GM18505 (cell line): ENCODE measurements around the gene PPCDC.

ENCODE experiments used
- ATAC-seq: cut with Tn5 transposase; IDR thresholded peaks from one replicate; pipeline ENCODE4 v1.9.1; 2021; ENCODE audit not compliant: unreplicated experiment
- POLR2A ChIP-seq: IDR thresholded peaks from 4 replicates; pipeline ENCODE4 v1.6.1; 2011; ENCODE audit warnings: borderline replicate concordance; ENCODE audit not compliant: insufficient read depth, insufficient read length; ENCODE audit errors: extremely low read depth

The PPCDC gene

DNA sequence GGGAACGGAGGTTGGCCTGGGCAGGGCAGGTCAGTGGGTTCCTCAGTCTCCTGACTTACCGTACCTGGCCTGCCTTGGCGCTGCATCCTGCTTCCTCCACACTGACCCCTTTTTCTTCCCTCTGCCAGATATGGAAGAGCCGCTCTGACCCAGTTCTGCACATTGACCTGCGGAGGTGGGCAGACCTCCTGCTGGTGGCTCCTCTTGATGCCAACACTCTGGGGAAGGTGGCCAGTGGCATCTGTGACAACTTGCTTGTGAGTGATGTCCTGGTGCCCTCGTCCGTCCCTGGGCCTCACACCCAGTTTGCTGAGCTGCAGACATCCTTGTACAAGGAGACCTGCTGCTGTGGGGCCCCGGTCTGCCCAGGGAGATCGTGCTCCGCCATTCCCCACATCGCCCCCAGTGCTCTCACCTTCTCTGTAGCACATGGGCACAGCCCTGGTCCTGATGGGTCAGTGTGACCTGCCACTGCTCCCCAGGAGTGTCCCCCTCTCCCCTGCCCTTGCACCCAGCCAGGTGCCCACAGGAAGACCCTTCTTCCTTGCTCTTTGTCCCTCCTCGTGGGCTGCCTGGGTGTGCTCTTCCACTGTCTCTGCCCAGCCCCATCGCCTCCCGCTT, 21.0 kb downstream of the PPCDC start:
- TF ChIP-seq POLR2A, result no peak
- ATAC-seq, result no peak

DNA sequence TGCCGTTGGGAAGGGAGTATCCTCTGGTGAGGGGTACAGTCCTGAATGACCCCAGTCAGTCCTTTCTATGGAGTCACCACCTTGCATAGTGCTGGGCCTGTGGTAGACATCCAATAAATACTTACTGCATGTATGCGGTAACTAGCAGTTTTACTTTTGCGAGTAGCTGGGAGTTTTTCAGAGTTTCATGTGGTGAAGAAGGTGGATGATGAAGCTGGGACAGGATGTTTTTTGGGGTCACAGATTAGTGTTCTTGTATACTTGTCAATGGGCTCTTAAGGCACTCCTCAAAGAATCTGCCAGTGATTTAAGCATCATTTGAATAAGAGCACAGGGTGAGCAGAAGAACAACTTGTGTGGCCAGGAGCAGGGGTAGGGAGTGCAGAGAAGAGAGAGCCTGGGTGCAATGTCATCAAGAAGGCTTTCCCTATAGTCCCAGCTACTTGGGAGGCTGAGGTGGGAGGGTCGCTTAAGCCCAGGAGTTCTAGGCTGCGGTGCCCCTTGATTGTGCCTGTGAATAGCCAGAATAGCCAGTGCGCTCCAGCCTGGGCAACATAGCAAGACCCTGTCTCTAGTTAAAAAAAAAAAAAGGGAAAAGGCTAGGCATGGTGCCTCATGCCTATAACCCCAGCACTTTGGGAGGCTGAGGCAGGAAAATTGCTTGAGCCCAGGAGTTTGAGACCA, 22.1 kb downstream of the PPCDC start:
- ATAC-seq, result no peak
- TF ChIP-seq POLR2A, result no peak

DNA sequence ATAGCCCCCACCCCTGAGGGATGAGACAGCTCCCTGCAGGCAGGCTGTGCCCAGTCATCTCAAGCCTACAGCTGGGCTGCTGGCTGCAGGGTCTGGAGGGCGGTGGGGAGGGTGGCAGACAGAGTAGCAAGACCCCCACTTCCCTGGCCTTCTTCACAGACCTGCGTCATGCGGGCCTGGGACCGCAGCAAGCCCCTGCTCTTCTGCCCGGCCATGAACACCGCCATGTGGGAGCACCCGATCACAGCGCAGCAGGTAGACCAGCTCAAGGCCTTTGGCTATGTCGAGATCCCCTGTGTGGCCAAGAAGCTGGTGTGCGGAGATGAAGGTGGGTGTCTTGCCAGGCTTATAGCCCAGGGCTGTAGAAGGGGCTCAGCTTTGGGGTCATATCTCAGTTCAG, 25.0 kb downstream of the PPCDC start:
- TF ChIP-seq POLR2A, result no peak
- ATAC-seq, result no peak

DNA sequence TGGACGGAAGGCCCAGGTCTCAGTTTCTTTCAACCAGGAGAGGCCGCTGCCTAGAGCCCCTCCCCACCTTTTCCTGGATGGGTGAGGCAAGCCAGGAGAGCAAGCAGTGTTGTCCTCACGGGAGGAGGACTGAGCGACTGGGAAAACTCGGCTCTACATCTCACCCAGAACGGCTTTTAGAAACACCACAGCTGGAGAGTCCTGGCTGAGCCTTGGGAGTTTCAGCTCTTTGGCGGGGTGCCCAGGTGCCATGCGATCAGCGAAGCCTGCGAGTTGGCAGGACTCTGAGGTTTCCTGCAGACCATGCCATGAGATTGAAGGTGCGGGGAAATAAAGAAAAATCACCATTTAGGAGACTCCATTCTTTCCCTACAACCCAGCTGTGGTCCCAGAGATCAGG, 26.0 kb downstream of the PPCDC start:
- no peak for ATAC-seq
- no peak for TF ChIP-seq POLR2A

DNA sequence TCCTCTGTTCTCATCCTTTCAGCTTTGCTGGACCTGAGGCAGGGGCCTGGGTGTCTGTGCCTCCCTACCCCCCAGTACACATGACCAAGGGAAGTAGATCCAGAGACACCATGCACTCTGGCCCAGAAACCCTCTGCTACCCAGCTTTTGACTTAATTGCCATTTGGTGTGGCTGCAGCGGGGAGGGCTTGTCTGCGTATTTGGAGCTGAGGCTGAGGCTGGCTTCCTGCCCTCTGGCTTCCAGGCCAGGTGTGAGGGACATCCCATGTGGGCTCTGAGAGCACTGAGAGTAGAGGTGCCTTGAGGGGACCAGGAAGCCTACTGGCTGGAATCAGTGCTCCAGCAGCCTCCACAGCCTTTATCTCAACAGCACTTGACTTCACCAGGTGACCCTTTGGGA, 26.9 kb downstream of the PPCDC start:
- no peak for ATAC-seq
- TF ChIP-seq POLR2A, result no peak

DNA sequence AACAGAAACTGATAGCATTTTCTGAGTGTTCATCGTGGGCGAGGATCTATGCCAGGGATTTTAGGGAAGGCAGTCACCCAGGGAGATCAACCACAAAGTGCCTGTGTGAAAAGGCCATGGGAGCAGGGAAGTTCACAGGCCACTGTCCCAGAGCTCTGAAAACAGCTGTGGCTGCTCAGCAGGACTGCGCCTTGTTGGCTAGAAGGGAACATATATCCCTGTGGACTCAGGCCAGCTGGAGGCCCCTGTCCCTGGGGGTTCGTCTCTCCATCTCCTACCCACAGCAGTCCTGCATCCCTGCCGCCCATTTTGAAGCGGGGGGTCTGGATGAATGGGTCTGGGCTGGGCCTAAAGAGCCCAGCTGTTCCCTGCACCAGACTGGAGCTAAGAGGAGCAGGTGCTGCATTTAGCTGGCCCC, 27.8 kb downstream of the PPCDC start:
- TF ChIP-seq POLR2A, result no peak
- ATAC-seq, result no peak

DNA sequence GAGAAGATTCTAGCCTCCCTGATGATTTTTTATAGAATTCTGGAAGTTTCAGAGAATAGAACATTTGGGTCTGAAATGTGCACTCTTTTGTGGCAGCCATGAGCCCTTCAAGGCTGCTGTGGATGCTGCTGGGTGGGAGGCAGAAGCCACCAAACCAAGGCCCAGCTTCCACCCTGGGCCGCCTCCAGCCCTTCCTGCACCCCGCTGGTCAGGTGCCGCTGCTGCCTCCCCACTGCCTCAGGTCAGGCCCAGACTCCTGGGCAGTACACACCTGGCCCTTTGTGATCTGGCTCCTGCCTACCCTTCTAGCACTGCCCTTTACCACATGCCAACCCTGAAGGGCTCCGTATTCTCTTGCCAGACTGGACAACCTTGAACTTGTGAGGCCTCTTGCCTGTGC, 28.3 kb downstream of the PPCDC start:
- TF ChIP-seq POLR2A, result no peak
- no peak for ATAC-seq

DNA sequence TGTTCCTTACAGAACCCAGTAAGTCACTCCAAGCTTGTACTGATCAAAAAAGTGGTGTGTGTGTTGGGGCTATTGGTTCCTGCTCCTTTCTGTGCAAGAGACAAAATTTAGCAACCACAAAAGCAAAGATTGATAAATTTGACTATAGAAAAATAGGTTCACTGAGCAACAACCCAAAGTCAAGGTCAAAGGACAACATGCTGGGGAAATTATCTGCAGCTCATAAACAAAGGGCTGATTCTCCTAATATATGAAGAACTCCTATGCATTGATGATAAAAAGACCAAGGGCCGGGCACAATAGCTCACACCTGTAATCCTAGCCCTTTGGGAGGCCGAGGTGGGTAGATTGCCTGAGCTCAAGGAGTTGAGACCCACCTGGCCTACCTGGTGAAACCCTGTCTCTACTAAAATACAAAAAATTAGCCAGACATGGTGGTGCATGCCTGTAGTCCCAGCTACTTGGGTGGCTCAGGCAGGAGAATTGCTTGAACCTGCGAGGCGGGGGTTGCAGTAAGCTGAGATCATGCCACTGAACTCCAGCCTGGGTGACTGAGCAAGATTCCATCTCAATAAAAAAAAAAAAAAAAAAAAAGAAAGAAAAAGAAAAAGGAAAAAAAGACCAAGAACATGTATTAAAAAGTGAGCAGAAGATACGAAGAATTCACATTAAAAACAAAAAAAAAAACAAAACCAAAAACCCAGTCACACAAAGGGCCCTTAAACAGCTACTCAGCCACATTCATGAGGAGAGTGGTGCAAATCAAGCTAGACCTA, 29.8 kb downstream of the PPCDC start:
- no peak for TF ChIP-seq POLR2A
- no peak for ATAC-seq

DNA sequence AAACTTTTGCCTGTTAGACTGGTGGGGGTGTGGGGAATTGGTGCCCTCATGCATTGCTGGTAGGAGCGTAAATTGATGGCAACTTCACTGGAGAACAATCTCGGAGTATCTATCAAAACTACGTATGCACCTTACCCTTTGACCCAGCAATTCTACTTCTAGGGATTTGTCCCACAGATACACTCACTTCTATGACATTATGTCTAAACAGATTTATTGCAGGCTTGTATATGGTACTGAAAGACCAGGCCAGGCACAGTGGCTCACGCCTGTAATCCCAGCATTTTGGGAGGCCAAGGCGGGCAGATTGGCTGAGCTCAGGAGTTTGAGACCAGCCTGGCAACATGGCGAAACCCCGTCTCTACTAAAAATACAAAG, 30.3 kb downstream of the PPCDC start:
- no peak for ATAC-seq
- no peak for TF ChIP-seq POLR2A

DNA sequence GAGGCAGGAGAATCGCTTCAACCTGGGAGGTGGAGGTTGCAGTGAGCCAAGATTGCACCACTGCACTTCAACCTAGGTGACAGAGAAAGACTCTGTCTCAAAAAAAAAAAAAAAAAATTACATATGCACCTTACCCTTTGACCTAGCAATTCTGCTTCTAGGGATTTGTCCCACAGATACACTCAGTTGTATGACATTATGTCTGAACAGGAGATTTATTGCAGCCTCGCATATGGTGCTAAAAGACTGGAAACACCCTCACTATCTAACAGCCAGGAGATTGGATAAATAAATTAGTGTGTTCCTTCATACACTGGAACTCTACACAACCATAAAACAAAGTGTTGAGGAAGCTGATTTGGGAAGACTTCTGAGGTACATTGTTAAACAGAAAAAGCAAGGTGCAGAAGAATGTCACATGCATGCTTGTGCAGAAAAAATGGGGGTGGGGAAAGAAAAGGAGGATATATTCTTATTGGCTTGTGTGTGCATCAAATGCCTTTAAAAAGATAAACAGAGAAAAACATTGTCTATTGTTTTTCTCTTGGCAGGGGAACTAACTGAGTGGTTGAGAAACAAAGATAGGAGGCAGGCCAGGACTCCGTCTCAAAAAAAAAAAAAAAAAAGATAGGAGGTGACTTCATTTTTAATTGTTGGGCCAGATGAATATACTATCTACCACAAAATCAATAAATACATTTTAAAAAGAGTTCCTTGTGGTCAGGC, 30.9 kb downstream of the PPCDC start:
- no peak for TF ChIP-seq POLR2A
- ATAC-seq, result no peak

DNA sequence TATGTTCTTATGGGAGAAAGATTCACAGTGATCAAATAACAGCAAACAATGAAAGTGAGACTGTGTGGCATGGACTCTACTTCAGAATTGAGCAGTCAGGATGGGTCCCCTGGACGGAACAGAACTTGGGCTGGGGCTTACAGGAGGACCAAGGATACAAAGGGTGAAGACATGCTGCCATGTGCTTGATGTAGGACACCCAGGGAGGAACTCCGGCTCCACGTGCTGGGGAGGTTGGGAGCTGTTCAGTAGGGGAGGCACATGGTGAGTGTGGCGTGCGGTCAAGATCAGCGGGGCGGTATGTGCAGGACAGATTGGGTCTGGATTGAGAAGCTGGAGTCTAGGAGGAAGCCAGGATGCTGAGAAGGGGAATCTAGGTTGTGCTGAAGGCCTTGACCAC, 32.6 kb downstream of the PPCDC start:
- no peak for TF ChIP-seq POLR2A
- no peak for ATAC-seq

DNA sequence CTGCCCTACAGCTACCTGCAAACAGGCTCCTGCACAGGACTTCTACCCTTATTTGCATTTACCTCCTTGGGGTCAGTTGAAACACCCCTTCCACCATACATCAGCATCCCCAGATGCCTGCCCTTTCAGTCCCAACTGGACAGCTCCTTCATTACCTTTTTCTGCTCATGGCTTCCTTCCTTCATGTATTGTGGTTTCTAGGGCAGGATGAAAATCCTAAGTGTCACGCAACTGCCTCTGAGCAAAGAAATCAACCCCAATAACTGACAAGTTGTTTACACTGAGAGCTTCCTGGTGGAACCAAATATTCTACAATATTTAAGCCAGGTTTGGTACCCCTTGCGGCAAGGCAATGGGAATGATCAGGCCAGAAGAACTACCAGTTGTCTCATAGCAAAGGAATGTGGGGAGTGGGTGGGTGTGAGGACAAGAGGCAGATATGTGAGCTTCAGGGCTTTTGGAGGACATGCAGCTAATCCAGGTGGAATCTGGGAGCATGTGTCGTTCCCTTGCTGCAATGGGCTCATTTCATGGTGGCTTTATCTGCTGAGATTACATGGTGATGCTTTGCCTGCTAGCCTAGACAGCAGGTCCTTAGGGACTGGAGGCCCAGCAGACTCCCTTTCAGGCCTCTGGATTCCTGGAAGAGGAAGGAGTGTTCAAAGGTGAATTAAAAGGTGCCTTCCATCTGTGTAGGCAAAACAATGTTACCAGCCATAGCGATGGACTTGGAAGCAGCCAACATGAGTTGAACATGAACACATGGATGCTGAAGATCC, 34.9 kb downstream of the PPCDC start:
- no peak for TF ChIP-seq POLR2A

DNA sequence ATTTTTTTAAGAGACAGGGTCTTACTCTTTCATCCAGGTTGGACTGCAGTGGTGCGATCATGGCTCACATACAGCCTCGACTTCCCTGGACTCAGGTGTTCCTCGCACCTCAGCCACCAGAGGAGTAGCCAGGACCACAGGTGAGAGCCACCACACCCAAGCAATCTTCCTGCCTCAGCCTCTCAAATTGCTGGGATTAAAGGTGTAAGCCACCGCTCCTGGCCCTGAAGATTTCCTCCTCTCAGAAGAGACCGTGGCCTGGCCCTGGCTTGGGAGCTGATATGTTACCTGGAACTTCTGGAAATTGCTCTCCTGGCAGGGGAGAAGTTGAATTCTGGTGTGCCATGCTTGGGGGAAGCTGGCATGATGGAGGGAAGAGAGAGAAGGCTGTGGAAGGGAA, 36.2 kb downstream of the PPCDC start:
- no peak for ATAC-seq
- no peak for TF ChIP-seq POLR2A

More for the DNA sequence above, 34.9 kb downstream of the PPCDC start:
- no peak for ATAC-seq
